NCI-H2081 treated with DMSO at 0.1 percent for 48 hours (cell line): Measurements from ENCODE around the gene DNAJC28.
"Not testable (repeated sequence)": the region's sequence is repeated elsewhere in the genome, so short reads cannot be mapped to it uniquely, and the experiment has no call there.

Source experiments
- DNase-seq: peaks from one replicate; lab custom pipeline; 2025; lab: John Stamatoyannopoulos, UW

The DNAJC28 gene

GRCh38 chr21:33481314-33481943, 10.1 kb downstream of the DNAJC28 start:
- DNase-seq: no peak

GRCh38 chr21:33480481-33481103, 10.9 kb downstream of the DNAJC28 start:
- no peak for DNase-seq

- DNase-seq: peak; percentile 69
Observed at GRCh38 chr21:33479679-33480480, 11.6 kb downstream of the DNAJC28 start, which contains the start of gene TMEM50B. TMEM50B (minus strand) TSS chr21:33479974; CDS start chr21:33468885, 11,089 bp downstream.

GRCh38 chr21:33478935-33479678, 12.4 kb downstream of the DNAJC28 start:
- no peak for DNase-seq

- DNase-seq: no peak
Observed at GRCh38 chr21:33478182-33478581, 13.3 kb downstream of the DNAJC28 start.

GRCh38 chr21:33477066-33477465, 14.4 kb downstream of the DNAJC28 start:
- no peak for DNase-seq

GRCh38 chr21:33473344-33473743, 18.2 kb downstream of the DNAJC28 start:
- no peak for DNase-seq

GRCh38 chr21:33470701-33471100, 20.8 kb downstream of the DNAJC28 start:
- no peak for DNase-seq

GRCh38 chr21:33469183-33469582, 22.3 kb downstream of the DNAJC28 start:
- DNase-seq: not testable (repeated sequence)

- no peak for DNase-seq
Observed at GRCh38 chr21:33461538-33462250, 29.8 kb downstream of the DNAJC28 start.

- DNase-seq: no peak
Observed at GRCh38 chr21:33458861-33459260, 32.7 kb downstream of the DNAJC28 start.

- DNase-seq: no peak
Observed at GRCh38 chr21:33455686-33456446, 35.6 kb downstream of the DNAJC28 start.

- no peak for DNase-seq
Observed at GRCh38 chr21:33452362-33452761, 39.2 kb downstream of the DNAJC28 start.

GRCh38 chr21:33451634-33452071, 39.9 kb downstream of the DNAJC28 start:
- no peak for DNase-seq

GRCh38 chr21:33449616-33450015, 41.9 kb downstream of the DNAJC28 start:
- no peak for DNase-seq

- not testable (repeated sequence) for DNase-seq
Observed at GRCh38 chr21:33446620-33447019, 44.9 kb downstream of the DNAJC28 start.

GRCh38 chr21:33444499-33444898, 47.0 kb downstream of the DNAJC28 start:
- no peak for DNase-seq

- no peak for DNase-seq
Observed at GRCh38 chr21:33443194-33443593, 48.3 kb downstream of the DNAJC28 start.

- no peak for DNase-seq
Observed at GRCh38 chr21:33441489-33442477, 49.7 kb downstream of the DNAJC28 start.
